MCF 10A (cell line): ENCODE measurements around the gene ADGRG3. TPM values are rescaled to one million over a fixed set of nuclear protein-coding genes. Genes with fewer than 3 reads are reported as not detected.

Experiments used
- BruUV-seq: library from RNA; stranded (reverse); fragments of 400-500 nt; replicated peaks from 2 replicates; lab custom pipeline; 2021; lab: Mats Ljungman, UMichigan
- CTCF ChIA-PET: fragments of 300-600 bp; sonication (Branson Sonifier 250); formaldehyde crosslinking; extraction: SDS; loops from one replicate; lab custom pipeline; 2021; ENCODE audit warnings: antibody characterized with exemption, inconsistent platforms; lab: Yijun Ruan, JAX
- POLR2A ChIA-PET: fragments of 300-600, 350-650 bp; sonication (Branson Sonifier 250); formaldehyde crosslinking; extraction: SDS; loops from one replicate; lab custom pipeline; 2020; ENCODE audit warnings: antibody characterized with exemption, inconsistent platforms; lab: Yijun Ruan, JAX
- DNase-seq: peaks from one replicate; pipeline ENCODE4 v3.0.0-alpha.2; 2018; ENCODE audit not compliant: unreplicated experiment
- H3K27ac Mint-ChIP-seq: one replicate; pipeline ENCODE4 v1.8.0; 2022; ENCODE audit warnings: mild to moderate bottlenecking, low read depth, mixed read lengths; ENCODE audit not compliant: unreplicated experiment
- H3K27me3 Mint-ChIP-seq: one replicate; pipeline ENCODE4 v1.8.0; 2022; ENCODE audit warnings: mixed read lengths; ENCODE audit not compliant: insufficient read depth, unreplicated experiment
- H3K36me3 Mint-ChIP-seq: one replicate; pipeline ENCODE4 v1.8.0; 2022; ENCODE audit warnings: mild to moderate bottlenecking, moderate library complexity, mixed read lengths; ENCODE audit not compliant: insufficient read depth, unreplicated experiment
- H3K4me1 Mint-ChIP-seq: one replicate; pipeline ENCODE4 v1.8.0; 2022; ENCODE audit warnings: mixed read lengths; ENCODE audit not compliant: insufficient read depth, unreplicated experiment
- H3K4me3 Mint-ChIP-seq: one replicate; pipeline ENCODE4 v1.8.0; 2022; ENCODE audit warnings: mild to moderate bottlenecking, moderate library complexity, mixed read lengths; ENCODE audit not compliant: unreplicated experiment
- H3K9me3 Mint-ChIP-seq: one replicate; pipeline ENCODE4 v1.8.0; 2022; ENCODE audit warnings: mixed read lengths; ENCODE audit not compliant: unreplicated experiment
- CTCF ChIP-seq: fragments of 200-600 bp; IDR thresholded peaks from one replicate; pipeline ENCODE4 v1.8.0; 2022; ENCODE audit warnings: antibody characterized with exemption, mild to moderate bottlenecking; ENCODE audit not compliant: unreplicated experiment
- intact Hi-C: fragments of 100-400 bp; cut with micrococcal nuclease; formaldehyde crosslinking; loops from 2 replicates; pipeline ENCODE4 v1.14.1; 2022
- total RNA-seq: library from RNA; stranded (reverse); gene quantifications from 2 replicates; pipeline ENCODE4 v1.2.3, GENCODE V29; 2022

ADGRG3 gene
- total RNA-seq, 1 experiment from 2014 or later: not detected

DNA sequence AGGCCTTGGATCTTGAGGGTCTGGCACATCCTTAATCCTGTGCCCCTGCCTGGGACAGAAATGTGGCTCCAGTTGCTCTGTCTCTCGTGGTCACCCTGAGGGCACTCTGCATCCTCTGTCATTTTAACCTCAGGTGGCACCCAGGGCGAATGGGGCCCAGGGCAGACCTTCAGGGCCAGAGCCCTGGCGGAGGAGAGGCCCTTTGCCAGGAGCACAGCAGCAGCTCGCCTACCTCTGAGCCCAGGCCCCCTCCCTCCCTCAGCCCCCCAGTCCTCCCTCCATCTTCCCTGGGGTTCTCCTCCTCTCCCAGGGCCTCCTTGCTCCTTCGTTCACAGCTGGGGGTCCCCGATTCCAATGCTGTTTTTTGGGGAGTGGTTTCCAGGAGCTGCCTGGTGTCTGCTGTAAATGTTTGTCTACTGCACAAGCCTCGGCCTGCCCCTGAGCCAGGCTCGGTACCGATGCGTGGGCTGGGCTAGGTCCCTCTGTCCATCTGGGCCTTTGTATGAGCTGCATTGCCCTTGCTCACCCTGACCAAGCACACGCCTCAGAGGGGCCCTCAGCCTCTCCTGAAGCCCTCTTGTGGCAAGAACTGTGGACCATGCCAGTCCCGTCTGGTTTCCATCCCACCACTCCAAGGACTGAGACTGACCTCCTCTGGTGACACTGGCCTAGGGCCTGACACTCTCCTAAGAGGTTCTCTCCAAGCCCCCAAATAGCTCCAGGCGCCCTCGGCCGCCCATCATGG, 4.0 kb upstream of the ADGRG3 start:
- Mint-ChIP-seq H3K27me3 (no peaks in the 10 kb centered on the region), H3K4me3 (no peak overlapping the region), H3K4me1 (no peaks in the 10 kb centered on the region), H3K9me3 (no peaks in the 10 kb centered on the region), H3K36me3 (no peaks in the 10 kb centered on the region), H3K27ac (no peak overlapping the region)
- no TSS peak for BruUV-seq
- ChIA-PET POLR2A (interaction anchor here (0.6 kb wide), 1 partner anchor 300 kb away, joined by 3 read pairs; no protein-coding TSS in a partner anchor), CTCF (interaction anchor here (1.0 to 1.2 kb wide), 3 partner anchors 15 to 73 kb away, joined by 4 to 5 read pairs (median 4); no protein-coding TSS in a partner anchor)
- intact Hi-C loops: no loop called here
- no peak for DNase-seq
- TF ChIP-seq CTCF: no peak

- Mint-ChIP-seq H3K36me3 (no peaks in the 10 kb centered on the region), H3K27me3 (no peaks in the 10 kb centered on the region), H3K4me3 (no peak overlapping the region), H3K9me3 (no peaks in the 10 kb centered on the region), H3K27ac (no peak overlapping the region), H3K4me1 (no peaks in the 10 kb centered on the region)
- TF ChIP-seq CTCF: no peak
- CTCF ChIA-PET: interaction anchor here (1.0 to 1.2 kb wide), 3 partner anchors 16 to 74 kb away, joined by 4 to 5 read pairs (median 4); no protein-coding TSS in a partner anchor
- BruUV-seq: no TSS peak
- DNase-seq: no peak
- intact Hi-C loops: no loop called here
- POLR2A ChIA-PET: interaction anchor here (0.6 kb wide), 1 partner anchor 299 kb away, joined by 3 read pairs; no protein-coding TSS in a partner anchor
These were observed 3.5 kb upstream of the ADGRG3 start for GRCh38 chr16:57664662-57665025.

- no TSS peak for BruUV-seq
- H3K27me3 Mint-ChIP-seq: no peaks in the 10 kb centered on the region
- no peak overlapping the region for H3K4me3 Mint-ChIP-seq
- H3K4me1 Mint-ChIP-seq: no peaks in the 10 kb centered on the region
- CTCF ChIA-PET: interaction anchor here (0.8 kb wide), 1 partner anchor 16 kb away, joined by 4 read pairs; no protein-coding TSS in a partner anchor
- no peak overlapping the region for H3K27ac Mint-ChIP-seq
- no peak for TF ChIP-seq CTCF
- POLR2A ChIA-PET: interaction anchor here (0.6 kb wide), 1 partner anchor 143 kb away, joined by 3 read pairs; no protein-coding TSS in a partner anchor
- DNase-seq: no peak
- no peaks in the 10 kb centered on the region for H3K36me3 Mint-ChIP-seq
- H3K9me3 Mint-ChIP-seq: no peaks in the 10 kb centered on the region
- intact Hi-C loops: no loop called here
These were observed 2.6 kb upstream of the ADGRG3 start for GRCh38 chr16:57665541-57665940.

DNA sequence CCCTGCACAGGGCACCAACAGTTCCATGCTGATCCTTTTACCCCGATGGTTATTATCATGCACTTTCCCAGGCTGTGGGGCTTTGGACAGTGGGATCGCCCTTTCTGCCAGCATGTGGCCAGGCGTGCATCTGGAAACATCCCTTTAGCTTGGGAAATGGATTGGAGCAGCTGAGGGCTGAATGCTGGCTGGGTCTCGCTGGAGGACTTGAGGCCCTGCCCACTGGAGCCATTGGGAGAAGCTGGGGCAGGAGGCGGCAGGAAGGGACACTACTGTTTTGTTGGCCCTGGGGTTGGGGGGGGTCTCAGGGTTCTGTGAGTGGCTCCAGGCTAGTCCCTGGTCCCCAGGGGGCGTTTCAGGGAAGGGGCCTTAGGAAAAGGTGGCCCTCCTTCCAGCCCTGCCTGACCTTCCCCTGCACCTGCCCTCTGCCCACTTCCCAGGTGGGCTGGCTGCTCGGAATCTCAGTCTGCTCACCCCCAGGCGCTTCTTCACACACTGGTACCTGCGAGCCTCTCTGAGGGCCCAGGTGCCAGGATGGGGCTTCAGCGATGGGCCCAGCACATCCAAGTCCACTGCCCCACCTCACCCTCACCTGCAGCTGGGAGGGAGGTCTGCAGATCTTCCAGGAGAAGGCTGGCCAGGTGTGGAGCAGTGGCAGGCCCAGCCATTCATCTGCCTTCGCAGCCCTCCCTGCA, 1.6 kb upstream of the ADGRG3 start:
- Mint-ChIP-seq H3K9me3 (no peaks in the 10 kb centered on the region), H3K36me3 (no peaks in the 10 kb centered on the region), H3K4me3 (no peak overlapping the region), H3K27ac (no peak overlapping the region), H3K27me3 (no peaks in the 10 kb centered on the region), H3K4me1 (no peaks in the 10 kb centered on the region)
- intact Hi-C loops: no loop called here
- POLR2A ChIA-PET: interaction anchor here (0.6 kb wide), 1 partner anchor 27 kb away, joined by 3 read pairs; no protein-coding TSS in a partner anchor
- CTCF ChIA-PET: interaction anchor here (0.8 kb wide), 1 partner anchor 17 kb away, joined by 4 read pairs; no protein-coding TSS in a partner anchor
- TF ChIP-seq CTCF: no peak
- DNase-seq: no peak
- no TSS peak for BruUV-seq
